Fibroblast of lung (primary cell): ENCODE measurements around the gene GHRL. TPM values are rescaled to one million over a fixed set of nuclear protein-coding genes. Genes with fewer than 3 reads are reported as not detected.

ENCODE experiments used
- DNase-seq, 2 donors: peaks; one replicate each; pipeline versions ENCODE4 v3.0.0 to v3.0.0-alpha.2; 2010; ENCODE audit warnings: low read depth in 2 of 2
- H2AFZ ChIP-seq: 2 replicates; pipeline ENCODE4 v1.5.1; 2012; ENCODE audit warnings: low read length, control low read depth, inconsistent platforms
- H3K27ac ChIP-seq: 2 replicates; pipeline ENCODE4 v1.5.1; 2011; ENCODE audit warnings: low read length, control low read depth; ENCODE audit not compliant: insufficient read depth
- H3K27me3 ChIP-seq: 2 replicates; pipeline ENCODE4 v1.5.1; 2011; ENCODE audit warnings: mild to moderate bottlenecking, low read length; ENCODE audit not compliant: control insufficient read depth, insufficient read depth
- H3K36me3 ChIP-seq: 2 replicates; pipeline ENCODE4 v1.5.1; 2011; ENCODE audit warnings: low read length; ENCODE audit not compliant: control insufficient read depth, insufficient read depth
- H3K4me1 ChIP-seq: 2 replicates; pipeline ENCODE4 v1.5.1; 2011; ENCODE audit warnings: low read length; ENCODE audit not compliant: control insufficient read depth, insufficient read depth; ENCODE audit errors: extremely low read depth
- H3K4me2 ChIP-seq: 2 replicates; pipeline ENCODE4 v1.5.1; 2011; ENCODE audit warnings: low read length, control low read depth; ENCODE audit not compliant: insufficient read depth; ENCODE audit errors: extremely low read depth
- H3K4me3 ChIP-seq, 4 experiments: fragments of 200-600 bp in 1 of 4; sonication (generic) in 1 of 4; replicated peaks in 1 of 4; 2 replicates each; pipeline ENCODE4 v1.5.1; 2011 to 2016; ENCODE audit warnings: low read length in 4 of 4, low read depth in 3 of 4, mild to moderate bottlenecking in 3 of 4, control low read depth in 2 of 4, inconsistent platforms in 1 of 4, mixed read lengths in 1 of 4; ENCODE audit not compliant: insufficient read depth in 1 of 4; ENCODE audit errors: control extremely low read depth in 1 of 4
- H3K79me2 ChIP-seq: 2 replicates; pipeline ENCODE4 v1.5.1; 2012; ENCODE audit warnings: mild to moderate bottlenecking, low read length, inconsistent platforms; ENCODE audit not compliant: control insufficient read depth, insufficient read depth
- H3K9ac ChIP-seq: 2 replicates; pipeline ENCODE4 v1.5.1; 2011; ENCODE audit warnings: mild to moderate bottlenecking, low read length, control low read depth; ENCODE audit not compliant: insufficient read depth
- H3K9me3 ChIP-seq: 2 replicates; pipeline ENCODE4 v1.5.1; 2012; ENCODE audit warnings: low read depth, low read length; ENCODE audit not compliant: control insufficient read depth, insufficient read depth
- H4K20me1 ChIP-seq: 2 replicates; pipeline ENCODE4 v1.5.1; 2011; ENCODE audit warnings: low read length; ENCODE audit not compliant: control insufficient read depth, insufficient read depth; ENCODE audit errors: extremely low read depth
- EZH2 ChIP-seq: IDR thresholded peaks from 2 replicates; pipeline ENCODE4 v1.5.1; 2012; ENCODE audit warnings: low read length, control low read depth, mild to moderate bottlenecking; ENCODE audit errors: missing control alignments
- polyA plus RNA-seq, 2 donors: library from polyadenylated mRNA; depleted of rRNA in 1 of 2; stranded (reverse) in 1 of 2; unstranded in 1 of 2; fragments of >200 nt; gene quantifications; 2 replicates each; pipeline ENCODE4 v1.2.1, GENCODE V29; 2011 to 2012; ENCODE audit warnings: missing spikeins in 1 of 2
- total RNA-seq: library from RNA; depleted of rRNA; stranded (reverse); fragments of >200 nt; gene quantifications from 2 replicates; pipeline ENCODE4 v1.2.1, GENCODE V29; 2014
- TF ChIP-seq, protein P1 (sequence below), 2 donors: IDR thresholded peaks in 1 of 2; conservative IDR thresholded peaks in 1 of 2; 1 replicate in 1 of 2; 2 replicates in 1 of 2; pipeline ENCODE4 v1.5.1; 2011 to 2012; ENCODE audit warnings: low read length in 2 of 2, control low read depth in 1 of 2, inconsistent platforms in 1 of 2, low read depth in 1 of 2, mild to moderate bottlenecking in 1 of 2

GHRL gene
- total and polyA plus RNA-seq, 2 donors (not counting 1 experiment from before 2014, with no cell fraction given): 0.10 TPM; not detected in 1

DNA sequence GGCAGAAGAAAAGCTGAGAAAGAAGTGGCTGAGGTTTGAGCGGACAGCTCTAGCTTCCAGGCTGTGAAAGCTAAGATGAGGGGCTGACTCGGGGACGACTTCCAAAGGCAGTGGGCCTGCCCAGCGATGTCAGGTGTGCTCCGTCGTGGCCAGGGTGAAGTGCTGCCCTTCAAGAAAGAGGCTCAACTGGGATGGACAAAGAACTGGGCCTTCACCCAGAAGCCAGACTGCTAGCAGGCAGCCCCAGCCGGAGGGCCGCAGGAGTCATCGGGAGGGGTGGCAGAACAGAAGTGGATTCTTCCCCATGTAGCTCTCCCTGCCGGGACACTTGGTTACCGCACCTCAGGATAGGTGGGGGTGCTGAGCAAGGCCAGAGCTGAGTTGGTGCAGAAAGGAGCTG, 41.3 kb upstream of the GHRL start:
- Histone ChIP-seq H3K27me3 (peaks cover 31% of the 10 kb centered on the region), H3K4me1 (no peaks in the 10 kb centered on the region), H3K36me3 (no peaks in the 10 kb centered on the region), H2AFZ (no peak overlapping the region), H4K20me1 (no peaks in the 10 kb centered on the region), H3K4me2 (no peak overlapping the region), H3K9ac (no peak overlapping the region), H3K9me3 (no peaks in the 10 kb centered on the region), H3K4me3 (no peak overlapping the region), H3K79me2 (no peaks in the 10 kb centered on the region), H3K27ac (no peak overlapping the region)
- no peak for TF ChIP-seq EZH2
- TF ChIP-seq, protein P1, sequence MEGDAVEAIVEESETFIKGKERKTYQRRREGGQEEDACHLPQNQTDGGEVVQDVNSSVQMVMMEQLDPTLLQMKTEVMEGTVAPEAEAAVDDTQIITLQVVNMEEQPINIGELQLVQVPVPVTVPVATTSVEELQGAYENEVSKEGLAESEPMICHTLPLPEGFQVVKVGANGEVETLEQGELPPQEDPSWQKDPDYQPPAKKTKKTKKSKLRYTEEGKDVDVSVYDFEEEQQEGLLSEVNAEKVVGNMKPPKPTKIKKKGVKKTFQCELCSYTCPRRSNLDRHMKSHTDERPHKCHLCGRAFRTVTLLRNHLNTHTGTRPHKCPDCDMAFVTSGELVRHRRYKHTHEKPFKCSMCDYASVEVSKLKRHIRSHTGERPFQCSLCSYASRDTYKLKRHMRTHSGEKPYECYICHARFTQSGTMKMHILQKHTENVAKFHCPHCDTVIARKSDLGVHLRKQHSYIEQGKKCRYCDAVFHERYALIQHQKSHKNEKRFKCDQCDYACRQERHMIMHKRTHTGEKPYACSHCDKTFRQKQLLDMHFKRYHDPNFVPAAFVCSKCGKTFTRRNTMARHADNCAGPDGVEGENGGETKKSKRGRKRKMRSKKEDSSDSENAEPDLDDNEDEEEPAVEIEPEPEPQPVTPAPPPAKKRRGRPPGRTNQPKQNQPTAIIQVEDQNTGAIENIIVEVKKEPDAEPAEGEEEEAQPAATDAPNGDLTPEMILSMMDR (conservative IDR thresholded peaks at IDR 0.05 in 1 of 2, IDR thresholded peaks at IDR 0.05 in 1 of 2; ENCODE audit: low read depth in 1 of 2, low read length in 2 of 2): no peak
- DNase-seq: no peak

DNA sequence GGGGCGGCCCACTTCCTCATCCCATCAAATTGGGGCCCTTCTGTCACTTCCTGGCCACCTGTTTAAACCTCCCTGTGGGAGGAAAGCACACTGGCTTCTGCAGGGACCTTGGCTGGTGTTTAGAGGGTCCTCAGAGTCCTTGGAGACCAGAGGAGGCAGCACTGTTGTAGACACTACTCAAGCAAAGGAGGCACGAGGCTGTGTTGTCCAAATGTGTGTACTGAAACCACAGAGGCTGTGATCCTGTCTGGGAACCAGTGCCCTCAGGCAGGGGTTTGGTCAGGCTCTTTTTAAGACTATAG, 40.6 kb upstream of the GHRL start:
- Histone ChIP-seq H3K79me2 (no peaks in the 10 kb centered on the region), H3K27me3 (peaks cover 38% of the 10 kb centered on the region)

DNA sequence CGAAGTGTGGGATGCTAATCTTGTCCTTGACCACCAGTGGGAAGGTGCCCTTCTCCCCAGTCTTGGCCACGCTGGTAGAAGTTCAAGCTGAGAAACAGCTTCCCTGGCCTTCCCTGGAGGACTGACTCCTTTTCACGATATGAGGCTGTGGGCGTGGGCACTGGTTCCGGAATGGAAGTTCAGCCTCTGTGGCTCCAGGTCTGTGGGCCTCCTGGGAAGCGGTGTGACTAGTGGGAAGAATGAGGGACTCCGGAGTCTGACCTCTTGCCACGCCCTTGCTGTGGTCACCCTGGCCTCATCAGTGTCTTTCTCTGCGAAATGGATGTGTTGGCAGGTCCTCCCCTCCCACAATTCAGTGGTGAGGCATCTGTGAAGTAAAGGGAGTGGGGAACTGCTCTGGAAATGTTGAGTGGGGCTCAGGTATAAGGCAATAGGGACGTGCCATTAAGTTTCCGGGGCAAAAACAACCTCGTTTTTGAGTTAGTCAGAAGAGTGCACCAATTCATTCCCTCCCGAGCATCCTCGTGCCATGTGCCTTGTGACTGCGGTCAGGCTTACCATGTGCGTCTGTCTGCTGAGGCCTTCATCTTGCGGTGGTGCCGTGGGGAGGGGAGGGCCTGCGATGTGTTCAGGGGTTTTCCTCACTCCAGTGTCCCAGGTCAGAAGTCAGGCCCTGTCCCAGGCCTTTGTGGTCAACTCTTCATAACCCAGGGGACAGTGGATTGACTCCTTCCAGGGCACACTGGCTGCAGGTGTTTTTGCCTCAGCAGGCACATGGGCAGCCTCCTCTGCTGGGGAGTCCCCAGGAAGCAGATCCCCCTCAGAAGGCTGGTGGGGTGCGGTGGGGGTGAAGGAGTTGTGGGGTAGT, 40.0 kb upstream of the GHRL start:
- H3K9ac ChIP-seq: no peak overlapping the region
- H3K27me3 ChIP-seq: peaks cover 41% of the 10 kb centered on the region
- no peak overlapping the region for H3K4me3 ChIP-seq
- H2AFZ ChIP-seq: no peak overlapping the region
- H3K9me3 ChIP-seq: no peaks in the 10 kb centered on the region
- no peak overlapping the region for H3K4me2 ChIP-seq
- no peaks in the 10 kb centered on the region for H3K36me3 ChIP-seq
- DNase-seq: no peak
- no peak overlapping the region for H3K27ac ChIP-seq
- H3K79me2 ChIP-seq: no peaks in the 10 kb centered on the region
- H4K20me1 ChIP-seq: no peaks in the 10 kb centered on the region
- H3K4me1 ChIP-seq: no peaks in the 10 kb centered on the region
- TF ChIP-seq EZH2: peak; percentile 27
- TF ChIP-seq, protein P1 (conservative IDR thresholded peaks at IDR 0.05 in 1 of 2, IDR thresholded peaks at IDR 0.05 in 1 of 2; ENCODE audit: low read depth in 1 of 2, low read length in 2 of 2): no peak

More for the DNA sequence above, 40.6 kb upstream of the GHRL start:
- no peak for DNase-seq
- no peaks in the 10 kb centered on the region for H3K9me3 ChIP-seq
- H3K9ac ChIP-seq: no peak overlapping the region
- no peaks in the 10 kb centered on the region for H3K4me1 ChIP-seq
- no peak overlapping the region for H3K27ac ChIP-seq
- no peak overlapping the region for H2AFZ ChIP-seq
- H3K4me2 ChIP-seq: no peak overlapping the region
- H4K20me1 ChIP-seq: no peaks in the 10 kb centered on the region
- H3K36me3 ChIP-seq: no peaks in the 10 kb centered on the region
- TF ChIP-seq, protein P1 (conservative IDR thresholded peaks at IDR 0.05 in 1 of 2, IDR thresholded peaks at IDR 0.05 in 1 of 2; ENCODE audit: low read depth in 1 of 2, low read length in 2 of 2): no peak
- no peak for TF ChIP-seq EZH2
- no peak overlapping the region for H3K4me3 ChIP-seq
